Suppressor macrophage (primary cell): ENCODE results near the gene RASSF7.
"Not testable (repeated sequence)": the region's sequence is repeated elsewhere in the genome, so short reads cannot be mapped to it uniquely, and the experiment has no call there.

Experiments
- DNase-seq, 4 experiments: peaks; one replicate each; pipeline ENCODE4 v3.0.0-alpha.2; 2020 to 2022
- total RNA-seq, 17 experiments: gene quantifications; one replicate each; lab custom pipeline; 2026; ENCODE audit warnings: mixed read lengths in 6 of 17, inconsistent platforms in 3 of 17; lab: John Stamatoyannopoulos, UW

RASSF7 gene, protein sequence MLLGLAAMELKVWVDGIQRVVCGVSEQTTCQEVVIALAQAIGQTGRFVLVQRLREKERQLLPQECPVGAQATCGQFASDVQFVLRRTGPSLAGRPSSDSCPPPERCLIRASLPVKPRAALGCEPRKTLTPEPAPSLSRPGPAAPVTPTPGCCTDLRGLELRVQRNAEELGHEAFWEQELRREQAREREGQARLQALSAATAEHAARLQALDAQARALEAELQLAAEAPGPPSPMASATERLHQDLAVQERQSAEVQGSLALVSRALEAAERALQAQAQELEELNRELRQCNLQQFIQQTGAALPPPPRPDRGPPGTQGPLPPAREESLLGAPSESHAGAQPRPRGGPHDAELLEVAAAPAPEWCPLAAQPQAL
- total RNA-seq: 1.6 to 13.4 (median 4.9) reads per million in 17 experiments

DNA sequence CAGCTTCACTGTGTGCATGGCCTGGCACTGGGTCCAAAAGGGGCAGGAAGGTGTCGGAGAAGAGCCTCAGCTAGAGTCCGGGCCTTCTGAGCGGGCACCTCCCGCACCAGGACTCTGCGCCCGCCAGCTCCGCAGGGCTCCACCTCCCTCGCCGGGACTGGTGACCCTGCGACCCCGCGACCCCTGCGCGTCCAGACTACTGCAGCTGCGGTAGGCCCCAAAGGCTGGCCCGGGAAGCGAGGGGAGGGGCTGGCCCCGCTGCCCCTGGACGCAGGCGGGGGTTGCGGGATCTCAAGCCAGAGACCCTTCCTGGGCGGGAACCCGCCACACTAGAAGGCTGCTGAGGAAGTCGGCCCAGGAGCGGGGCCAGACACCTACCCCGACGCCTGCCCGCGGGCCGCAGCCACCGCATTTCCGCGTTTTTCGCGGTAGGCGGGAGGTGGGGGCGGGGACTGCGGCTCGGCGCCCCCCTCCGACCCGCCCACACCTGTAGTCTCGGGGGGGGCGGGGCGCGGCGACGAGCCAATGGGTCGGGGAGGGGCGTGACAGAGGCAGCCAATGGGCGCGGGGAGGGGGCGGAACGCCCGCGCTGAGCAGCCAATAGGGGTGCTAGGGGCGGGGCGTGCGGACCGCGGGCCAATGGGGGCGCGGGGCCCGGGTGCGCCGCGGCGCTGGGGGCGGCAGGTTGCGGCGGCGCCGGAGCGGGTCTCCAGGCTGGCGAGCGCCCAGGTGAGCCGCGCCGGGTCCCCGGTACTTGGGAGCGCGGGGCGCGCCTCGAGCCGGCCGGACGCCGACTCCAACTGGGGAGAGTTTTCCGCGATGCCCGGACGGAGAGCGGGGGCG is at the start of gene RASSF7, which contains the start of gene LMNTD2:
Gene RASSF7, plus strand, starts transcription at position 666 of the 843 bp plus-strand sequence. CDS start 799 bp downstream, outside the sequence.
Gene LMNTD2, minus strand, starts transcription at position 434 of the 843 bp plus-strand sequence. Its CDS starts 22 bp downstream, at position 412.
- peak; percentile 90 to 97 (median 95) for DNase-seq

DNA sequence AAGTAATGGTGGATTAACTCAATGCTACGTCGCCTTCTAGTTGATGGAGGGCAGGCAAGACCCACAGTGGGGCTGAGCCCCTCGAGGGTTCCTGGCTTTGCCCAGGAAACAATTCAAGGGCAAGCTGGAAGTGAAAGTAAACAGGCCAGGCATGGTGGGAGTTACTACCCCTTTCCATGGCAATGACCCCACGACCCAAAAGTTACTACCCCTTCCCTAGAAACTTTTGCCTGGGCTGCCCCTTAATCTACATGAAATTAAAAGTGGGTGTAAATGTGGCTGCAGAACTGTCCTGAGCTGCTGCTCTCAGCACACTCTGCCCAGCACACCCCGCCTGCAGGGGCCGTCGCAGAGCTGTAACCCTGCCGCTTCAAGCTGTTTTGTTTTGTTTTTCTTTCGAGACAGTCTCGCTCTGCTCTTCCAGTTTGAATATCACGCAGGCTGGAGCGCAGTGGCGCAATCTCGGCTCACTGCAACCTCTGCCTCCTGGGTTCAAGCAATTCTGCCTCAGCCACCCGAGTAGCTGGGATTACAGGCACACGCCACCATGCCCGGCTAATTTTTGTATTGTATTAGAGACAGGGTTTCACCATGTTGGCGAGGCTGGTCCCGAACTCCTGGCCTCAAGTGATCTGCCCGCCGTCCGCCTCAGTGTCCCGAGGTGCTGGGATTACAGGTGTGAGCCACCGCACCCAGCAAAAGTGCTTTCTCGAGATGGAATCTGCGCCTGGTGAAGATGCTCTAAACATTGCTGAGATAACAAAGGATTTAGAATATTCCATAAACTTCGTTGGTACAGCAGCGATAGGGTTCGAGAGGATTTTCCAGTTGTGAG is 47.8 kb upstream of the RASSF7 start:
- DNase-seq: peak in 3 of 4 experiments; percentile 33 to 37 (median 36)

GRCh38 chr11:514606-515005 is 46.2 kb upstream of the RASSF7 start:
- peak in 2 of 4 experiments; percentile 27 to 43 for DNase-seq

DNA sequence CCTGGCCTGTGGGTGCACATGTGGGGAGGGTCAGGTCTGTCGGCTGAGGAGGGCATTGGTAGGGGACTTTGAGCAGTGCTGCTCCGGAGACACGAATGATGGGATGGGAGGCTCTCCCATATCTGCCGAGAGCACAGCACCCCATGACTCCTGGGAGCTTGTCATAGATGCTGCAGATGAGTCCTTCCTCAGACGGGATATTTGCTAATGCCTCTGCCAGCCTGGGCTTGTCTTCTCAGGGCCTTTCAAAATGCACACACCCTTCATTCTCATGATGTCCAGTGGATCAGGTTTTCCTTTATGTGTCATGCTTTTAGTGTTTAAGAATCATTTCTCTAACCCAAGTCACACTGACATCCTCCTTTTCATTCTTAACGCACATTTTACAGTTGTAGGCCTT is 45.6 kb upstream of the RASSF7 start:
- DNase-seq: no peak

DNA sequence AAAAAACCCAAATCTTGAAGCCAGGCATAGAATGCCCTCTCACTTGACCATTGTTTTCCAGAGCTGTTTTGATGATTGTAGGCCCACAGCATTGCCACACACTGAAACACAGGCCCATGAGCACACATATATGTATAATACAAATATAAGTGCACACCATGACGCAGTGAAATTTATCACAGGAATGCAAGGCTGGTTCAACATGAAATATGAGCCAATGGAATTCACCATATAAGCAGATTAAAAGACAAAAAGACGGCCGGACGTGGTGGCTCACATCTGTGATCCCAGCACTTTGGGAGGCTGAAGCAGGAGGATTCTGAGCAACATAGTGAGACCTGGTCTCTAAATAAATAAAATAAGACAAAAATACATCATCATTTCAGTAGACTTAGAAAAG is 44.4 kb upstream of the RASSF7 start:
- no peak for DNase-seq

- not testable (repeated sequence) for DNase-seq
Measured at GRCh38 chr11:516918-517685, 43.7 kb upstream of the RASSF7 start.

- peak; percentile 95 to 98 (median 98) for DNase-seq
Measured at GRCh38 chr11:518463-519202, 42.1 kb upstream of the RASSF7 start.

- DNase-seq: peak in 3 of 4 experiments; percentile 12 to 49 (median 42)
Measured at GRCh38 chr11:520428-521176, 40.2 kb upstream of the RASSF7 start.

GRCh38 chr11:521177-521688 is 39.5 kb upstream of the RASSF7 start:
- DNase-seq: no peak

- no peak for DNase-seq
Measured at GRCh38 chr11:526192-526591, 34.6 kb upstream of the RASSF7 start.

- no peak for DNase-seq
Measured at GRCh38 chr11:528166-528814, 32.5 kb upstream of the RASSF7 start.

GRCh38 chr11:528815-529727 is 31.7 kb upstream of the RASSF7 start:
- DNase-seq: no peak

DNA sequence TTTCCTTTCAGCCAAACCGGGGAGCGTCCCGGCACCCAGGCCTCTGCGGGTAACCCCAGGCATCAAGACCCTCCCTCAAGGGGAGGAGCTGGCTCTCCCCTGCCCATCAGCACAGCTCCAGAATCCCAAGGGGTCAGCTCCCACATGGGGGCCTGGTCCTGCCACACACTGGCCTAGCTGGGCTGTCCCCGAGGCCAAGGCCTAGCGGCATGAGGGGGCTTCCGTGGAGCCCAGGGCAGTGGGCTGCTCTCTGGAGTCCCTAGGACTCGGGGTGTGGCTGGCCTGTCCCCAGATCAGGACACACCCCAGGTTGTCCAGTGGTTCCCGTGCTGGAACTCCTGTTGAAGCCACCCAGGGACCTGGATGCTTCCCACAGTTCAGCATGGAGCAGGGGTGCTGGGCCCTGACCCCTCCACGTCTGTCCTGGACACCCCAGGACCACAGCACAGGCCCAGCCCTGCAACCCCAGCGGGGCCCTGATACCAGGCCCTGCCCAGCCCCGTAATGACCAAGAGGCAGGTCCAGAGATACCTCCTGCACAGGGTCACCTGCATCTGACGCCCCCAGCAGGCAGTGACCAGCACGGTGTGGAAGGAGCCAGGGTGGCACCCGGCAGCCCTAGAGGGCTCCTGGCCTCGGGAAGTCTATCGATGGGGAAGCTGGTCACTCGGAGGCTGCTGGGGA is 30.9 kb upstream of the RASSF7 start:
- no peak for DNase-seq

DNA sequence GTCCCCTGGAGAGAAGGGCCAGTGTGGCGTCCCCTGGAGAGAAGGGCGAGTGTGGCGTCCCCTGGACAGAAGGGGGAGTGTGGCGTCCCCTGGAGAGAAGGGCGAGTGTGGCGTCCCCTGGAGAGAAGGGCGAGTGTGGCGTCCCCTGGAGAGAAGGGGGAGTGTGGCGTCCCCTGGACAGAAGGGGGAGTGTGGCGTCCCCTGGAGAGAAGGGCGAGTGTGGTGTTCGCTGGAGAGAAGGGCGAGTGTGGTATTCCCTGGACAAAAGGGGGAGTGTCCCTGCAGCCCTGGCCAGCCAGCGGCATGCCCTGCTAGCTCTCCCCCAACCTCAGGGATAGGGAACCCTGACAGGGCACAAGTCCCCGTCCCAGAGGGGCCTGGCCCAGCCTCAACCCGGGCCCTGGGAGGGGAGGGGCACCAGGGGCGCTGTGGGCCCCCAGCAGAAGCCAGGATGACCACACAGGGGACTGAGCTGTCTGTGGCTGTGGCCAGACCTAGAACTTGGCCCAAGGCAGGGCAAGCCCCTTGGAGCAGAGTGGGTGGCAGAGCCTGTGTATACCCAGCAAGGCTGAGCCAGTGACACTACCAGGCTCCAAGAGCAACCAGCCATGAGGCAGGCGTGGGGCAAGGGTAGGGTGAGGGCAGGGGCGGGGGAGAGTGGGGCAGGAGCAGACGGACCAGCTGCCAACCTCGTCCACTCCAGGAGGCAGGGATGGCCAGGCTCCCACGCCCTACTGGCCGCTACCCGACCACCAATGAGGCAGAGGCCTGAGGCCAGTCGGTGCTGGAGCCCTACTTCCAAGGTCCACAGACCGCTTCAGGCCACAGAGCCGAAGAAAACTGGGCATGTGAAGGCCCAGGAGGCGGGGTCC is 29.6 kb upstream of the RASSF7 start:
- DNase-seq: no peak

DNA sequence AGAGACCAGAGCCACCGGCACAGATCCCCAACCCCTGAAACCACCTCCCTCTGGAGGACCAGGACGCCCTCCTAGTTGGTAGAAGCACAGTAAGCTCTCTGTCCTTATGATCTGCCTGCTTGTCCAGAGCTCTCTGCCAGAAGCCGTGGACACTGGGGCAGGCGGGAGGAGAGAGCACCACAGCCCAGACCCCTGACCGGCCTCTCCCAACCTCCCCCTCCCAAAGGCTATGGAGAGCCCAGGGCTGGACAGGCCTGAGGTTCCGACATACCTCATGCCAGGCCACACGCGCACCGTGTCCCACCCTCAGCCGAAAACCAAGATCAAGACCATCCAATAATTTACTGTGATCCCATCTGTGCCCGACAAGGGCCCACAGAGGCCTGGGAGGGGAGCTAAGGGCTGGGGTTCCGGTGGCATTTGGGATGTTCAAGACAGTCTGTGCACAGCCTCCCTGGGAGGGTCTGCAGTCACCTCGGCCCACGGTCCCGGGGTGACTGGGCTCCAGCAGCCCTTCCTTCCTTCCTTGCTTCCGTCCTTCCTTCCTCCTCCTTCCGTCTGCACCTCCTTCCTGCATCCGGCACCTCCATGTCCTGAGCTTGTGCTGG is 28.7 kb upstream of the RASSF7 start:
- DNase-seq: no peak

DNA sequence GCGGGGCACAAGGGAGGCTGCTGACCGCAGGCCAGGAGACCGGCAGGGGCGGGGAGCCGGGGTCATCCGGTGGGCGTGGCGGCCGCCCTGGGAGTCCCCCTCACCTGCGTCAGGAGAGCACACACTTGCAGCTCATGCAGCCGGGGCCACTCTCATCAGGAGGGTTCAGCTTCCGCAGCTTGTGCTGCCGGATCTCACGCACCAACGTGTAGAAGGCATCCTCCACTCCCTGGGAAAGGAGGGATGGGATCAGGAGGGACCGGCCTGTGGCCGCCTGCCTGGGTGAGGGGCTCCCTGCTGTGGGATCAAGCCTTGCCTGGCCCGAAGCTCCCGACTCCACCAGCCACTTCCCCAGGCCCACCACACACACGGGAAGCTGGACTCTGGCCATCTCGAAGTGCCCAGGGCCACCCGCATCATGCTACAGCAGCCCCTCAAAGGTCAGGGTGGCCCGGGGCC is 28.2 kb upstream of the RASSF7 start:
- no peak for DNase-seq
